Esophagus muscularis mucosa (tissue), 4 donors: ENCODE results near the gene SUMO3. TPM values are rescaled to one million over a fixed set of nuclear protein-coding genes. Genes with fewer than 3 reads are reported as not detected.

Experiments
- DNase-seq: peaks from one replicate; pipeline ENCODE4 v3.0.0-alpha.2; 2017; ENCODE audit errors: extremely low spot score
- H3K27ac ChIP-seq, 4 donors: fragments of 200-600 bp; sonication (generic); replicated peaks in 1 of 4; 1 replicate in 3 of 4; 2 replicates in 1 of 4; pipeline ENCODE4 v1.5.1; 2016 to 2019; ENCODE audit warnings: mild to moderate bottlenecking in 1 of 4
- H3K27me3 ChIP-seq, 4 donors: fragments of 200-600 bp; sonication (generic); one replicate each; pipeline versions ENCODE4 v1.5.1 to v1.6.0; 2016 to 2019
- H3K36me3 ChIP-seq, 4 donors: fragments of 200-600 bp; sonication (generic); one replicate each; pipeline ENCODE4 v1.5.1; 2016 to 2019
- H3K4me1 ChIP-seq, 4 donors: fragments of 200-600 bp; sonication (generic); one replicate each; pipeline ENCODE4 v1.5.1; 2016 to 2019
- H3K4me3 ChIP-seq, 4 donors: fragments of 200-600 bp; sonication (generic); 1 replicate in 2 of 4; 2 replicates in 2 of 4; pipeline ENCODE4 v1.5.1; 2016 to 2019; ENCODE audit warnings: mild to moderate bottlenecking in 4 of 4, moderate library complexity in 1 of 4
- H3K9me3 ChIP-seq, 4 donors: fragments of 200-600 bp; sonication (generic); 1 replicate in 3 of 4; 2 replicates in 1 of 4; pipeline ENCODE4 v1.5.1; 2016 to 2019
- CTCF ChIP-seq, 3 experiments: fragments of 200-600 bp in 2 of 3; fragments of 450-650 bp in 1 of 3; sonication (generic) in 2 of 3; IDR thresholded peaks; one replicate each; pipeline ENCODE4 v1.5.1; 2017 to 2019; ENCODE audit warnings: antibody characterized with exemption in 3 of 3, mild to moderate bottlenecking in 2 of 3, moderate library complexity in 1 of 3
- EP300 ChIP-seq: sonication (generic); formaldehyde crosslinking; IDR thresholded peaks from one replicate; pipeline ENCODE4 v1.6.1; 2017; ENCODE audit warnings: antibody characterized with exemption
- POLR2A ChIP-seq: fragments of 450-650 bp; IDR thresholded peaks from one replicate; pipeline ENCODE4 v1.6.1; 2017; ENCODE audit warnings: antibody characterized with exemption, moderate library complexity, mild to moderate bottlenecking, low read depth
- POLR2AphosphoS5 ChIP-seq, 2 donors: sonication (generic); formaldehyde crosslinking; IDR thresholded peaks; one replicate each; pipeline ENCODE4 v1.6.1; 2017; ENCODE audit warnings: antibody characterized with exemption in 2 of 2
- WGBS: methylation state at CpG from one replicate; pipeline ENCODE4 v1.1.5; 2018; 5-methylcytosine and 5-hydroxymethylcytosine counted together
- intact Hi-C: fragments of 100-400 bp; cut with DNase I; formaldehyde crosslinking; loops from one replicate; pipeline ENCODE4 v1.15.1; 2023
- total RNA-seq, 4 donors: library from RNA; depleted of rRNA; stranded (reverse); fragments of >200 nt; gene quantifications; one replicate each; pipeline versions ENCODE4 v1.1.0 to v1.2.1, GENCODE V29; 2016

The SUMO3 gene
- total RNA-seq, 4 donors from 2014 or later = 46.1 to 52.2 (median 48.6) TPM

- peaks cover 6 to 27% (median 21%) of the 10 kb centered on the region in 4 donors for H3K36me3 ChIP-seq
- no peak overlapping the region for H3K27ac ChIP-seq
- DNase-seq = no peak
- intact Hi-C loops = no loop called here
- no peak for TF ChIP-seq POLR2A
- TF ChIP-seq CTCF (IDR thresholded peaks at IDR 0.05) = no peak
- no peak for TF ChIP-seq EP300
- TF ChIP-seq POLR2AphosphoS5 (IDR thresholded peaks at IDR 0.05) = no peak
- H3K4me1 ChIP-seq = peaks cover 0 to 2% (median 0%) of the 10 kb centered on the region in 4 donors
- no peaks in the 10 kb centered on the region for H3K27me3 ChIP-seq
- WGBS = 41% methylated on average over 5 of the region's 12 CpGs
- no peaks in the 10 kb centered on the region for H3K9me3 ChIP-seq
- H3K4me3 ChIP-seq = no peak overlapping the region
These were observed 52.4 kb downstream of the SUMO3 start for GRCh38 chr21:44765231-44766013.

GRCh38 chr21:44764319-44765230 is 53.3 kb downstream of the SUMO3 start:
- H3K9me3 ChIP-seq = no peaks in the 10 kb centered on the region
- no peak for TF ChIP-seq CTCF (IDR thresholded peaks at IDR 0.05)
- TF ChIP-seq EP300 = no peak
- H3K4me1 ChIP-seq = peaks cover 0 to 2% (median 0%) of the 10 kb centered on the region in 4 donors
- intact Hi-C loops = no loop called here
- DNase-seq = no peak
- peaks cover 0 to 18% (median 12%) of the 10 kb centered on the region in 4 donors for H3K36me3 ChIP-seq
- 43% methylated on average over 5 of the region's 26 CpGs for WGBS
- H3K4me3 ChIP-seq = no peak overlapping the region
- no peaks in the 10 kb centered on the region for H3K27me3 ChIP-seq
- H3K27ac ChIP-seq = no peak overlapping the region

GRCh38 chr21:44763451-44764318 is 54.2 kb downstream of the SUMO3 start:
- 86% methylated on average over 12 of the region's 25 CpGs for WGBS
- no peak for TF ChIP-seq POLR2AphosphoS5 (IDR thresholded peaks at IDR 0.05)
- TF ChIP-seq POLR2A = no peak
- TF ChIP-seq EP300 = no peak
- TF ChIP-seq CTCF (IDR thresholded peaks at IDR 0.05) = no peak
- intact Hi-C loops = no loop called here

GRCh38 chr21:44763050-44763378 is 54.8 kb downstream of the SUMO3 start:
- H3K4me1 ChIP-seq = peaks cover 0 to 2% (median 0%) of the 10 kb centered on the region in 4 donors
- peaks cover 0 to 3% (median 0%) of the 10 kb centered on the region in 4 donors for H3K36me3 ChIP-seq
- no peak overlapping the region for H3K4me3 ChIP-seq
- no peaks in the 10 kb centered on the region for H3K9me3 ChIP-seq
- H3K27ac ChIP-seq = no peak overlapping the region
- no peak for DNase-seq
- peaks cover 0 to 3% (median 0%) of the 10 kb centered on the region in 4 donors for H3K27me3 ChIP-seq
- 92% methylated on average over 3 of the region's 8 CpGs for WGBS
- intact Hi-C loops = no loop called here
- no peak for TF ChIP-seq POLR2A
- no peak for TF ChIP-seq CTCF (IDR thresholded peaks at IDR 0.05)
- TF ChIP-seq EP300 = no peak
- TF ChIP-seq POLR2AphosphoS5 (IDR thresholded peaks at IDR 0.05) = no peak

More at GRCh38 chr21:44763451-44764318, 54.2 kb downstream of the SUMO3 start:
- peaks cover 0 to 2% (median 0%) of the 10 kb centered on the region in 4 donors for H3K4me1 ChIP-seq
- H3K27ac ChIP-seq = no peak overlapping the region
- no peak overlapping the region for H3K4me3 ChIP-seq
- DNase-seq = no peak
- H3K27me3 ChIP-seq = no peaks in the 10 kb centered on the region
- peaks cover 0 to 9% (median 4%) of the 10 kb centered on the region in 4 donors for H3K36me3 ChIP-seq
- no peaks in the 10 kb centered on the region for H3K9me3 ChIP-seq
